Stimulated activated naive CD4-positive, alpha-beta T cell treated with Interleukin-2 at 50 U/mL for 16 hours (primary cell): ENCODE data around the gene GTF3C2.

ENCODE experiments used
- DNase-seq: peaks from one replicate; lab custom pipeline; 2025; lab: John Stamatoyannopoulos, UW

Gene GTF3C2

DNA sequence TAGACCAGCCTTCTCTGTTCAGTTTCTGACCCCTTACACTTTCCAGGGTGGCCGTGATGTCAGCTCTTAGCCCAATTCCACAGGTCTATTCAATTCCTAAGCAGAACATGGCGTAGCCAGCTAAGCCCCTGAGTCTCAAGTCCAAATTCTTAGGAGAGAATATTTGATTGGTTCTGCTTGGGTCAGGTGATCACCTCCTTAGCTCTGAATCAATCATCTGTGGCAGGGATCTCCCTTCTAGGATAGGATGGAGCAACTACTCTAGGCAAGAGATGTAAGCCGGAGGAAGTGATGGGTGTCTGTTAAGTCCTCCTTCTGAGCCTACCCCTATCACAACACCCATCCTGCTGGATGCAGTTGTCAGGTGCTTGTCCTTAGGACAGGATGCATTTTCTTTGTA lies 59.4 kb downstream of the GTF3C2 start:
- DNase-seq: no peak

DNA sequence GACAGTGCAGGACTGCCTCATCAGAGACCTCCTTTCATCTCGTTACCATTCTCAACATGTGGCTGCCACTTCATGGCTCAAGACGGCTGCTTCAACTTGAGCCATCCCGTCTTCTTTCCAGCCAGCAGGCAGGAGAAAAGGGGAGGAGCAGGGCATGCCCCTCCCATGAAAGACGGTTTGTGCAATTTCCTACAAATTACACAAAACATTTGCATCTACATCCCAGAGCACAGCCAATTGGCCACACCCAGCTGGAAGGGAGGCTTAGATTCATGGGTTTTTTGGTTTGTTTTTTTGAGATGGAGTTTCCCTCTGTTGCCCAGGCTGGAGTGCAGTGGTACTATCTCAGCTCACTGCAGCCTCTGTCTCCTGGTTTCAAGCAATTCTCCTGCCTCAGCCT lies 60.1 kb downstream of the GTF3C2 start:
- DNase-seq: no peak

DNA sequence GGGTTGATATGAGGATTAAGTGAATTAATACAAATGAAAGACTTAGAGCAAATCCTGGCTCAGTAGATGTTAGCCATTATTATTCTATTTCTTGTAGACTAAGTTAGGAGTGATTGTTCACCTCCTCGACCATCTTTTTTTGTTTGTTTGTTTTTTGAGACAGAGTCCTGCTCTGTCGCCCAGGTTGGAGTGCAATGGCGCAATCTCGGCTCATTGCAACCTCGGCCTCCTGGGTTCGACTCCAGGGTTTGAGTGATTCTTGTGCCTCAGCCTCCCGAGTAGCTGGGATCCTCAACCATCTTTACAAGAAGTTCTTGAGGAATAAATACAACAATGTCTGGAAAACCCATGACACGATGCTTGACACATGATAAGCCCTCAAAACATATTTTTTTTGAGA lies 61.6 kb downstream of the GTF3C2 start:
- DNase-seq: no peak

DNA sequence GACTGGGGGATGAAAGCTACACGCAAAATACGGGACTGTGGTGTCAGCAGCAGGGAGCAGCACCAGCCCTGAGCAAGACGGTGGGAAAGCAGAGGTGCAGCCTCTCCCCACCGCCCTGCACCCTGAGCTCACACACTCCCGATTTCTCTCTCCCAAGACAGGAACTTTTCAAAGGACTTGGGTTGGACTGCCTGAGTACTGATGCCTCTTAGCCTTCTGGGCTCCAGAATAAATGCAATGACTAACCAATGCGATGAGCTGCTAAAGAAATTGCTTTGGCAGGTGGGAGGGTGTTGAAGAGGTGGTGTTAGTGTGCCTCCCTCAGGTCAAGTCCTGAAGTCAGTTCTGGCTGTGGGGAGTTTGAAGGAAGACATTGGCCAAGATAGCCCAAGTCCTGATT lies 64.7 kb downstream of the GTF3C2 start:
- no peak for DNase-seq

DNA sequence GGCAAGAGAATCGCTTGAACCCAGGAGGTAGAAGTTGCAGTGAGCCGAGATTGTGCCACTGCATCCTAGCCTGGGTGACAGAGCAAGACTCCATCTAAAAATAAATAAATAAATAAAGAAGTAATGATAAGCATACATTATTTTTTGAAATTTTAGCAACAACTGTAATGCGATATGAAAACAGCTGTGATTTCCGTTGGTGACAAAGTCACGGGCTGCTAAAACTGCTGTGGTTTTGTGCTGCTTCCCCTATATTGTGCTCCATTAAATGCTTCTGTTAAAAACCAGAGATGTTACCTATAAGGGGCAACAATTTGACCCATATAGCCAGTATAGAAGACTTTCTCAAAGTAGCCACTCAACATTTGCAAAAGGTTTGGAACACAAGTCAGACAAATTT lies 66.0 kb downstream of the GTF3C2 start:
- DNase-seq: no peak

DNA sequence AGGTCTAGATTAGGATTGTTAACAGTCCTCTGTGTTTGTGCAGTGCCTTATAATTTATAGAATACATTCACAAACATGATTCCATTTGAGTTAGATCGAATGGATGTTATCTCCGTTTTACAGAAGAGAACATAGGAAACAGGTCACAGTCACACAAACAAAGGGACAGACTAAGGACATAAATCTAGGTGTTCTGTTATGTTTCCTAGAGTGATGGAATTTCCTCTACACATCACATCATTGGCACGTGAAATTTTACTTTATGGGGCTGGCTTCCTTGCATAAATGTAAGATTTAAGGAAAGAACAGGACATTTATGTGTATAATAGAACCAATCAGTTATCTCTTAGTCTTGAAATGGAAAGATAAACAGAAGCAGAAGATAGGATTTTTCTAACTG lies 68.0 kb downstream of the GTF3C2 start:
- no peak for DNase-seq

DNA sequence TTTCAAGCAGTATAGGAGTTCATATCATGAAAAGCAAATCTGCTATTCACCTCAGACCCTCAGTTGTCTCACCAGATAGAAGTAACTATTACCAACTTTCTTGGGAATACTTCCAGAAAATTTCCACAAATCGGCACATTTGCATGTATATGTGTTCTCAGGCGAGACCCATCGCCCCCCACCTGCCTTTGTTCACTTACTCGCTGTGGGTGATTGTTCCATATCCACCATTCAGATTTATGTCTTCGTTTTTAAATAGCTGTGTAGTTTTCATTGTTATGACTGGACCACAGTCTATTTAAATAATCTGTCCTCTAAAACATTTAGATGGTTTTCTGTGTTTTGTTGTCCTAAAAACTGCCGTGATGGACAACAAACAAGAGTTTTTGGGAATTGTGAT lies 71.1 kb downstream of the GTF3C2 start:
- DNase-seq: no peak

DNA sequence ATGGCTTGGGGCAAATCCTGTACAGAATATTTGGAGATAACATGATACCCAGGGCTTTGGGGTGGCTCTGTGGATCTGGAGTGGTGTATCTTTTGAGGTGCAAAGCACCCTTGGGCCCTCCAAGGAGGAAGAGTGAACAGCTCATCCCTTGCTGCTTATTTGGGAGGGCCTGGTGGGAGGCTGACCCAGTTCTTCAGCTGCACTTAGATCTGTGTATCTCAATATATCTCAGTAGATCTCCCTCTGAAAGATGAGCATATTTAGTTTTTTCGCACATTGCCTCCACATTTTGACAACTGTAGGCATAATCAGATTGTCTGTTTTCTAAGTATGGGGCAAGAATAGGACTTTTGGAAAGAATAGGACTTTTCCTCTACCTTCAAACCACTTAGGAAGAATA lies 71.6 kb downstream of the GTF3C2 start:
- no peak for DNase-seq

DNA sequence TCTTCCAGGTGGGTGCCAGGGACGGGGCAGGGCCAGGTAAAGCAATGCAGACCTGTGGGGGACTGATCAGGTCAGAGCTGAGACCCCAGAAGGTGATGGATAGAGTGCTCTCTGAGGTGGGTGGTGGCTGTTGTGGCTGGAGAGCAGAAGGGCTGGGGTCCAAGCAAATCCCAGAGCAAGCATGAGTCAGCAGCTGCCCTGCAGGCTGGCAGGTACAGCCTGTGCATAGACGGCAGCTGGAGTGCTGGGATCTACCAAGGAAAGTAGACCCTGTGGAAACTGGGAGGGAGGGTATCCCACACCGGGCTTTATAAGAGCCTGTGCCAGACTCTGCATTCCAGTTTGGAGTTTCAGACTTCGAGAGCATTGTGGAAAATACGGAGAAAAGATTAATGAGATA lies 73.7 kb downstream of the GTF3C2 start:
- DNase-seq: no peak

DNA sequence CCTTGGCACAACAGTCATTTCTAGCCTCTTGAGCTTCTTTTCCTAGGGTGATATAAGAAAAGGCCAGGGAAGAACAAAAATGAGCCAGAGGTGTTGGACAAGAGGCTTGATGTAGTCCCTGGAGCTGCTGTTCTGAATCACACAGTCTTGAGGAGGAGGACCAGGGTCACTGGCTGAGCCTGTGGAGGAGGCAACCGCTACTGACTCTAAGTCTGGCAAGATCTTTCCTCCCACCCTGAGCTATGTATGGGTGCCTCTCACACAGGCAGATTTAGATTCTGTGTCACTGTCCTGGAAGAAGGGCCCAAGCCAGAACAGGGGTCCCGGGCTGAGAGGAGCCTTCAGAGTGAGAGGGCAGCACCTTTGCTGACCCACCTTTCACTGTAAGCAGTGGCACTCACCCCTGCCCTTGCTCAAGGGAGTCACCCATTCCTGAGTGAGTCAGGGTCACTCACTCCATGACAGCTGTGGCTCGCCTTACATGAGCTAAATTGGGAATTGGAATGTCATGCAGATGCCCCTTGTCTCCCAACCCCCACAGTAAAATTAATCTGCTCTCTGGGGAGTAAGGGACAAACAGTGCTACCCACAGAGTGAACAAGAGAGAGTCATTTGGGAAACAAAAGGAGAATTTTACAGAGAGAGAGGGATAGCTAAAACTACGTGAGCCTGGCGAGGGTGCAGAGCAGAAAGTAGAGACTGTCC lies 74.6 kb downstream of the GTF3C2 start, which contains the start of gene TRIM54:
TRIM54 (plus strand) TSS at position 575 of the 705 bp plus-strand sequence. CDS start 303 bp downstream, outside the sequence.
- DNase-seq: no peak

DNA sequence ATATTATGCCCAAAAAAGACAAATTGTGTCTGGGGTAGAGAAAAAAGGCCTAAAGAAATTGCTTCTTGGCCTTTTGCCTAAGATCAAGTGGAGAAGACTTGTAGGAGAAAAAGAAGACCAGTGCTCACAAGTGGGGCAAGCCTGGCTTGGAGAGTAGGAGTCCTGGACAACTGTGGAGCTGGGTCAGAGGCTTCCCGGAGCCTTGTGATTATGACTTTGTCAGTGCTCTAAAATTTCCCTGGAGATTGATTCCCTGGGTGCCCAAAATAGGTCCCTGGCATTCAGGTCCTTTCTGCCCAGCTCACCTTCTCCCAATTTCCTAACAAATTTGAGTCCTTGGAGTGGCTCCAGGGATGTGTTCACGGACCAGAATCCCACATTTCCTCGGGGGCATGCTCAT lies 75.1 kb downstream of the GTF3C2 start:
- no peak for DNase-seq

DNA sequence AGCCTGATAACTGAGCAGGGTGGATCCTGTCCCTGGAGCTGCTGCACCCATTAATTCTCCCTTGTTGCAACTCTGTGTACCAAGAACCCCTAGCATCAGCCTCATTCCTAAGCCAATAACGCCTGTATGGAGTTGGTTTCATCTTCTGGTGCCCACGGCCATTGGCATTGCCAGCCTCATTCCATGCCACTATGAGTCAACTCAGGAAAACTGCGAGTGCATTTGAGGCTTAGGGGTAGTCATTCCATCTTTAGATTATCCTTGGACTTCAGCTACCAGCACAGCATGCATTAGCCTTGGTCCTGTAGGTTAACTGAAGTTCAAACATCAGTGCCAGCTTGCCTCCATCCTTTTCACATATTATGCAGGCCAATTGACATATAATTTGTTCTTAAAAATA lies 75.7 kb downstream of the GTF3C2 start:
- DNase-seq: no peak

DNA sequence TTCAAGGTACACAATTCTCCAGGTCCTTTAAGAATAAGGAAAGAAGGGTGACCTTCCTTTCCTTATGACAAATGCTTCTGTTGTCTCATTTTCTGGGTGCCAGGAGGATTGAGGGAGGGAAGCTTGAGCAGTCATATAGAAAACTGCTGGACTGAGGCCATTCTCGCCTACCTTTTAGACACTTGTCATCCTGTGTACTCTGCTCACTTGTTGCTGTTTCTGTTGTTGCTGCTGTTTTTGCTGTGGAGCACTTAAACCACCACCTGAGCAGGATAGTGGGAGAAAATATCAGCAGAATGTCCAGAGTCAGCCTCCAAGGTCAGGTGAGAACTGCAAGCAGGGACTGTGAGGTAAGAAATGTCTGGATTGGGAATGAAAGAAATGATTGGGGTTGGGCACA lies 78.6 kb downstream of the GTF3C2 start:
- DNase-seq: no peak
